OCI-LY7 (cell line): Measurements from ENCODE around the gene STIM1.

Experiments used
- CTCF ChIP-seq: fragments of 200-600 bp; sonication (generic); conservative IDR thresholded peaks from 2 replicates; pipeline ENCODE4 v1.5.1; 2014; ENCODE audit warnings: mild to moderate bottlenecking, antibody characterized with exemption, low read length, moderate library complexity, mixed read lengths
- EZH2phosphoT487 ChIP-seq: fragments of 200-600 bp; sonication (generic); IDR thresholded peaks from 2 replicates; pipeline ENCODE4 v1.6.1; 2018; ENCODE audit warnings: low read depth, borderline replicate concordance, mild to moderate bottlenecking, mixed run types, antibody characterized with exemption, low read length, moderate library complexity, mixed read lengths

- TF ChIP-seq CTCF (no peak), EZH2phosphoT487 (no peak)
Measured at GRCh38 chr11:3879216-3879966, 23.9 kb downstream of the STIM1 start.
